Upper lobe of right lung (tissue), 1 donor: ENCODE data around the gene SART1. TPM values are rescaled to one million over a fixed set of nuclear protein-coding genes. Genes with fewer than 3 reads are reported as not detected.
A peak's percentile ranks its signal among the peaks of the same experiment; 100 is the strongest.

ENCODE experiments used
- ATAC-seq: fragments of 200-7000 bp; cut with Tn5 transposase; one replicate; pipeline ENCODE4 v1.9.1; 2020; ENCODE audit warnings: mild to moderate bottlenecking, moderate library complexity
- DNase-seq: peaks from one replicate; pipeline ENCODE4 v3.0.0-alpha.2; 2020
- H3K27ac ChIP-seq: fragments of 200-600 bp; one replicate; pipeline ENCODE4 v1.8.0; 2022
- H3K27me3 ChIP-seq: fragments of 200-600 bp; one replicate; pipeline ENCODE4 v1.8.0; 2022; ENCODE audit warnings: mild to moderate bottlenecking
- H3K36me3 ChIP-seq: fragments of 200-600 bp; one replicate; pipeline ENCODE4 v1.8.0; 2022
- H3K4me1 ChIP-seq: fragments of 200-600 bp; one replicate; pipeline ENCODE4 v1.8.0; 2022
- H3K4me3 ChIP-seq: fragments of 200-600 bp; one replicate; pipeline ENCODE4 v1.8.0; 2022; ENCODE audit warnings: mild to moderate bottlenecking
- H3K9me3 ChIP-seq: fragments of 200-600 bp; one replicate; pipeline ENCODE4 v1.8.0; 2022
- intact Hi-C: fragments of 100-400 bp; cut with DNase I; formaldehyde crosslinking; loops from one replicate; pipeline ENCODE4 v1.11.0; 2022
- total RNA-seq: library from RNA; stranded (reverse); fragmentation: NEBNext Ultra II Directional; extraction: Animal tissue kit (Norgen Biotek cat#: 25700); gene quantifications from one replicate; pipeline ENCODE4 v1.2.1, GENCODE V29; 2021
- TF ChIP-seq, protein P1 (sequence below): fragments of 200-600 bp; IDR thresholded peaks from one replicate; pipeline ENCODE4 v1.8.0; 2022; ENCODE audit warnings: antibody characterized with exemption
- donor health status: DM: no; HTN: yes; CAD: no; lungs with severe emphysema.

The SART1 gene
- total RNA-seq, 1 donor from 2014 or later: 53.3 TPM

DNA sequence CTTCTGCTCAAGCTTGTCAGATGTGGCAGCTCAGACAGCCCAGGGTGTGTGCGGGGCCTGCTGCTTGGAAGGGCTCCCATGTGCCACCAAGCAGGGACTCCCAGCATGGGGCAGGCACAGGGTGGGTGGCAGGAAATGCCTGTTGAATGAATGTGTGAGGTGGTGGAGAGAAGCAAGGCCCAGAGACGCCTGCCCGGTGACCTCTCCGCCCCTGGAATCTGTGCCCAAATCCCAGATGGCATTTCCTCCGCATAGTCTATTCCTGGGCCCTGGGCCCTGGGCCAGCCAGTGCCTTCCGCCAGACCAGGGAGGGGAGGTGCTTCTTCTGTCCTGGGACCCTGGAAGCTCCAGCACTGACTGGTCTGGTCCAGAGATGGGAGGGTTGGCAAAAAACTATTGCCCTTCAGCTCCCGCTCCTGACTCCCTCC lies 53.9 kb downstream of the SART1 start:
- Histone ChIP-seq H3K36me3 (no peaks in the 10 kb centered on the region), H3K9me3 (no peaks in the 10 kb centered on the region), H3K4me1 (peaks cover 9% of the 10 kb centered on the region), H3K27ac (no peak overlapping the region), H3K27me3 (peaks cover 18% of the 10 kb centered on the region), H3K4me3 (no peak overlapping the region)
- intact Hi-C loops: no loop called here
- ATAC-seq: no peak
- no peak for DNase-seq
- TF ChIP-seq, protein P1, sequence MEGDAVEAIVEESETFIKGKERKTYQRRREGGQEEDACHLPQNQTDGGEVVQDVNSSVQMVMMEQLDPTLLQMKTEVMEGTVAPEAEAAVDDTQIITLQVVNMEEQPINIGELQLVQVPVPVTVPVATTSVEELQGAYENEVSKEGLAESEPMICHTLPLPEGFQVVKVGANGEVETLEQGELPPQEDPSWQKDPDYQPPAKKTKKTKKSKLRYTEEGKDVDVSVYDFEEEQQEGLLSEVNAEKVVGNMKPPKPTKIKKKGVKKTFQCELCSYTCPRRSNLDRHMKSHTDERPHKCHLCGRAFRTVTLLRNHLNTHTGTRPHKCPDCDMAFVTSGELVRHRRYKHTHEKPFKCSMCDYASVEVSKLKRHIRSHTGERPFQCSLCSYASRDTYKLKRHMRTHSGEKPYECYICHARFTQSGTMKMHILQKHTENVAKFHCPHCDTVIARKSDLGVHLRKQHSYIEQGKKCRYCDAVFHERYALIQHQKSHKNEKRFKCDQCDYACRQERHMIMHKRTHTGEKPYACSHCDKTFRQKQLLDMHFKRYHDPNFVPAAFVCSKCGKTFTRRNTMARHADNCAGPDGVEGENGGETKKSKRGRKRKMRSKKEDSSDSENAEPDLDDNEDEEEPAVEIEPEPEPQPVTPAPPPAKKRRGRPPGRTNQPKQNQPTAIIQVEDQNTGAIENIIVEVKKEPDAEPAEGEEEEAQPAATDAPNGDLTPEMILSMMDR: no peak

DNA sequence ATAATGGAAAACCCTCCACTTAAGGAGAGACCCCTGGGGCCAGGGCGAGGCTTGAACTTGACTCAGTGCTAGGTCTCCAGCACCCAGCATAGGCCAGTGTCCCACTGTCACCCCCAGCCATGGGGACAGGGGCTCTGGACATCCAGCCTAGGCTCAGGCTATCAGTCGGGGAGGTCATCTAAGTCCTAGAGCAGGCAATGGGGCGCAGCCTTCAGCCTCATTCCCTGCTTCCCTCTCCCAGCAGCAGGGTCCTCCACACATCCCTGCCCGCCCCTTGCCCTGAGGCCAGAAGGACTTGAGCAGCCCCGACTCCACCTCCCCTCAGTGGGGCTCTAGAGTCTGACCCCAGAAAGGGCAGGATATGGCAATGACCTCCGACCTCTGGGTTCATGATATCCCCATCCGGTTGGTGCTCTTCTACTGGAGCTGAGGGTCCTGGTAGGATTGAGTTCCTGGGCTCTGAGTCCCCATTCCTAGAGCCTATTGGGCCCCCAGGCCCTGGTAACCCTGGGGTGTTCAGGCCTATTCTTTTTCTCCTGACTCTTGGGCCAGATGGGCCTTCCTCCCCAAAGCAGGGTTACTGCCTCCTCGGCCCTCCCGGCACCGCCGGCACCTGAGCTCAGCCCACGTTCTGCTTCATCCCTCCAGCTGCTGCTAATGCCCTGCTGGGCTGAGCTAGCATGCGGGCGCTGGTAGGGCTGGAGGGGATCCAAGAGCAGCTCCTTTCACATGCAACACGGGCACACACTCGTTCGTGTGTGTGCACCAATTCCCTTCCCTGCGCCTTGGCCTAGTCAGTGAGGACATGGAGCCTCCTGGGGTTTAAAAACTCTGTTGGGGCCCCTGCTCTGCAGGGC lies 54.6 kb downstream of the SART1 start:
- Histone ChIP-seq H3K9me3 (no peaks in the 10 kb centered on the region), H3K27me3 (peaks cover 17% of the 10 kb centered on the region), H3K4me1 (peaks cover 10% of the 10 kb centered on the region), H3K36me3 (no peaks in the 10 kb centered on the region), H3K4me3 (no peak overlapping the region), H3K27ac (no peak overlapping the region)
- TF ChIP-seq, protein P1: no peak
- ATAC-seq: no peak
- intact Hi-C loops: no loop called here
- DNase-seq: no peak

DNA sequence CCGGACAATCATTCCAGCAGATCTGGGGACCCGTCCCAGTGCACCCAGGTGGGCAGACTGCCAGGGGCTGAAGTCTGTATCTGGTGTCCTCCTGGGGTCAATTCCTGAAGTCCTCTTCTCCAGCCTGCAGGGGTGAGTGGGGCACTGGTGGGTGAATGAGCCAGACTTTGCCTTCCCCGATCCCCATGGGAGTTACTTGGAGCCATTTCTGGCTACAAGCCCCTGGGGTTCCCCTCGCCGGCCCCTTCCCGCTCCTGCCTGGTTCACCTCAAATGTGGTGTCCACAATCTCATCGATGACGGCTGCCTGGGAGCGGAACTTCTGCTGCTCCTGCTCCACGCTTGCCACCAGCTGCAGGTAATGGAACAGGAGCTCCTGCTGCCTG lies 55.3 kb downstream of the SART1 start:
- ATAC-seq (no peak), DNase-seq (no peak)
- no peak overlapping the region for H3K4me3 ChIP-seq
- H3K4me1 ChIP-seq: peaks cover 13% of the 10 kb centered on the region
- H3K36me3 ChIP-seq: no peaks in the 10 kb centered on the region
- no peak overlapping the region for H3K27ac ChIP-seq
- H3K9me3 ChIP-seq: no peaks in the 10 kb centered on the region
- intact Hi-C loops: no loop called here
- peaks cover 11% of the 10 kb centered on the region for H3K27me3 ChIP-seq
- TF ChIP-seq, protein P1: no peak

DNA sequence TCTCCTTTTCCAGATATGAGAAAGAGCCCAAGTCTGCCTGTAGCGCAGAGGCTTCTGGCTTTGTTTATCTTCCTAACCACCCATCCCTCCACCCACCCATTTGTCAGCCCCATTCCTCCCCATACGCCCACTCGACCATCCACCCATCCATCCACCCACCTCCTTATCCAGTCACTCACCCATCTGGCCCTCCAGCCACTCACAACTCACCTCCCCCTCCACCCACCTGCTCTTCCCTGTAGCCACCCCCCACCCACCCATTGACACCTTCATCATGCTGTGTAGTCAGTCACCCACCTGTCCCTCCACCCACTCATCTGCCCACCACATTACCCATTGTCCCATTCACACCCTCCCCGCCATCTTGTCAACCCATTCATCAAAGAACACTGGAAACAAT lies 55.8 kb downstream of the SART1 start:
- intact Hi-C loops: no loop called here
- peaks cover 6% of the 10 kb centered on the region for H3K27me3 ChIP-seq
- H3K36me3 ChIP-seq: no peaks in the 10 kb centered on the region
- H3K27ac ChIP-seq: no peak overlapping the region
- TF ChIP-seq, protein P1: no peak
- no peaks in the 10 kb centered on the region for H3K9me3 ChIP-seq
- DNase-seq (no peak), ATAC-seq (no peak)
- peaks cover 13% of the 10 kb centered on the region for H3K4me1 ChIP-seq
- H3K4me3 ChIP-seq: no peak overlapping the region

DNA sequence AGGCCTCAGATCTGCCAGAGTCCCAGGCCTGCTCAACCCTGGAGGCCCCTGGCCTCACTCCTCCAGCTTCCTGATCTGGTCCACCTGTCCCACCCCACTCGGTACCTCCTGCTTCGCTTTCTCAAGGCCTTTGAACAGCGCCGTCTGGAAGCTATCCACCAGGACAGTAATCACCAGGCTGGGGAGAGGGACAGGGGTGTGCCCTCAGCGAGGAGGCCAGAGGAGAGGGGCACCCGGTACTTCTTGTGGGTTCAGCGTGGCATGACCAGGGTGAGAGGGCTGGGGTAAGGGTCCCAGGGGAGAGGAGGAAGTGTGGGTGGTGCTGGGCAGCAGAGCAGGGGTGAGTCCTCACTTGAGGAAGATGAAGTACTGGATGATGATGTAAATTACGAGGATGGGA lies 58.7 kb downstream of the SART1 start:
- H3K9me3 ChIP-seq: no peaks in the 10 kb centered on the region
- no peak overlapping the region for H3K27ac ChIP-seq
- no peak overlapping the region for H3K4me3 ChIP-seq
- H3K4me1 ChIP-seq: peaks cover 13% of the 10 kb centered on the region
- no peak for DNase-seq
- ATAC-seq: peak; percentile 1
- TF ChIP-seq, protein P1: no peak
- no peaks in the 10 kb centered on the region for H3K36me3 ChIP-seq
- H3K27me3 ChIP-seq: no peaks in the 10 kb centered on the region
- intact Hi-C loops: no loop called here
